Measurements from ENCODE around the gene CXorf38.
"Not testable (repeated sequence)": the region's sequence is repeated elsewhere in the genome, so short reads cannot be mapped to it uniquely, and the experiment has no call there.

The CXorf38 gene

DNA sequence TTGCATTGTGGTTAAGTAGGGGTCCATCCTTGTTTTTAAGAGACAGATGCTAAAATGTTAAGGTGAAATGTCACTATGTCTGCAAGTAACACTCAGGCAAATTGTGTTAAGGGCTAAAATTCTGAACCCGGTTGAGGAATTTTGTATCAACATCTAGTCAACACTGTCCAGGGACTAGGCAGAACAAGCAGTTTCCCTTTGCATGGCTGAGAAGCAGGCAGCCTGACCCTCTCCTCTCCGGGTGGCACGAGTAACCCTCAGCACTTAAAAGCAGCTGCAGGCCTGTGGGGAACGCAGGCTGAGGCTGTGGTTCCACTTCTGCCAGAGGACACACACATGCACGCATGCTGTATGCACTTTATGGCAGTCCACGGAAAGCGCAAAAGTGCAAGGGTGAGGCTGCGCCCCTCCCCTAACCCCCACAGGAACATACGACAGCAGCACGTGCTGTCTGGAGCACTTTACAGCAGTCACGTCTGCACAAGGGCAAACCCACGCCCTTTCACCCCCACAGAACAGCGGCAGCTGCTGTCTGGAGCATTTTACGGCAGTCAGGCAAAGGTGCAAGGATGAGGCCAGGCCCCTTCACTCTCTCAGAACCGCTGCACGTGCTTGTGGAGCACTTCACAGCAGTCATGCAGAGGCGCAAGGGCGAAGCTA lies 24.8 kb downstream of the CXorf38 start:
- ChIA-PET POLR2A (no interaction called here), CTCF (interaction anchor here (0.7 kb wide), 1 partner anchor 77 kb away, joined by 3 read pairs; no protein-coding TSS in a partner anchor)
- no peak for DNase-seq (ENCODE audit: low read depth, low spot score)

DNA sequence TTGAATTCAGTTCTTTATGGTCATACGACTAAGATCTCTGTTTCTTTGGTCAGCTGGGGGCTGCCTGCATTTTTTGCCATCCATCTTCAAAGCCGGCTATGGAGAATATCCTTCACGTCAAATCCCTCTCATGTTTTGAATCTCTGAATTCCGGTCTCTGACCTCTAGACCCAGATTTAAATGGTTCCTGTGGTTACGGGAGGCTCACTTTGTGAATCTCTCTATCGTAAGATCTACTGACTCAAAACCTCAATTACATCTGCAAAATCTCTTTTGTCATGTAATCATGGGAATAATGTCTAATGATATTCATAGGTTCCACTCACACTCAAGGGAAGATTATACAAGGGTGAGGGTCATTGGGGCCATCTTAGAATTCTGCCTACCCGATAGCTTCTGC lies 29.8 kb downstream of the CXorf38 start:
- no peak for DNase-seq (ENCODE audit: low read depth, low spot score)
- POLR2A ChIA-PET, result no interaction called here

More for the DNA sequence above, 24.8 kb downstream of the CXorf38 start:
- TF ChIP-seq, protein P1, sequence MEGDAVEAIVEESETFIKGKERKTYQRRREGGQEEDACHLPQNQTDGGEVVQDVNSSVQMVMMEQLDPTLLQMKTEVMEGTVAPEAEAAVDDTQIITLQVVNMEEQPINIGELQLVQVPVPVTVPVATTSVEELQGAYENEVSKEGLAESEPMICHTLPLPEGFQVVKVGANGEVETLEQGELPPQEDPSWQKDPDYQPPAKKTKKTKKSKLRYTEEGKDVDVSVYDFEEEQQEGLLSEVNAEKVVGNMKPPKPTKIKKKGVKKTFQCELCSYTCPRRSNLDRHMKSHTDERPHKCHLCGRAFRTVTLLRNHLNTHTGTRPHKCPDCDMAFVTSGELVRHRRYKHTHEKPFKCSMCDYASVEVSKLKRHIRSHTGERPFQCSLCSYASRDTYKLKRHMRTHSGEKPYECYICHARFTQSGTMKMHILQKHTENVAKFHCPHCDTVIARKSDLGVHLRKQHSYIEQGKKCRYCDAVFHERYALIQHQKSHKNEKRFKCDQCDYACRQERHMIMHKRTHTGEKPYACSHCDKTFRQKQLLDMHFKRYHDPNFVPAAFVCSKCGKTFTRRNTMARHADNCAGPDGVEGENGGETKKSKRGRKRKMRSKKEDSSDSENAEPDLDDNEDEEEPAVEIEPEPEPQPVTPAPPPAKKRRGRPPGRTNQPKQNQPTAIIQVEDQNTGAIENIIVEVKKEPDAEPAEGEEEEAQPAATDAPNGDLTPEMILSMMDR (IDR thresholded peaks at IDR 0.05; ENCODE audit: insufficient read depth, low read length, missing control alignments), result no peak
- no peak overlapping the region for H3K4me3 ChIP-seq (ENCODE audit: low read depth, low read length)

GRCh38 chrX:40615976-40616375 lies 31.4 kb downstream of the CXorf38 start:
- ChIA-PET POLR2A (no interaction called here), CTCF (no interaction called here)
- TF ChIP-seq, protein P1 (IDR thresholded peaks at IDR 0.05; ENCODE audit: insufficient read depth, low read length, missing control alignments), result no peak
- no peak for DNase-seq (ENCODE audit: low read depth, low spot score)
- no peak overlapping the region for H3K4me3 ChIP-seq (ENCODE audit: low read depth, low read length)

More for the DNA sequence above, 29.8 kb downstream of the CXorf38 start:
- CTCF ChIA-PET, result no interaction called here
- TF ChIP-seq, protein P1 (IDR thresholded peaks at IDR 0.05; ENCODE audit: insufficient read depth, low read length, missing control alignments), result no peak
- H3K4me3 ChIP-seq (ENCODE audit: low read depth, low read length), result no peak overlapping the region

GRCh38 chrX:40612511-40612910 lies 34.9 kb downstream of the CXorf38 start:
- POLR2A ChIA-PET, result no interaction called here
- no peak overlapping the region for H3K4me3 ChIP-seq (ENCODE audit: low read depth, low read length)
- DNase-seq (ENCODE audit: low read depth, low spot score), result no peak
- CTCF ChIA-PET, result no interaction called here
- TF ChIP-seq, protein P1 (IDR thresholded peaks at IDR 0.05; ENCODE audit: insufficient read depth, low read length, missing control alignments), result no peak

DNA sequence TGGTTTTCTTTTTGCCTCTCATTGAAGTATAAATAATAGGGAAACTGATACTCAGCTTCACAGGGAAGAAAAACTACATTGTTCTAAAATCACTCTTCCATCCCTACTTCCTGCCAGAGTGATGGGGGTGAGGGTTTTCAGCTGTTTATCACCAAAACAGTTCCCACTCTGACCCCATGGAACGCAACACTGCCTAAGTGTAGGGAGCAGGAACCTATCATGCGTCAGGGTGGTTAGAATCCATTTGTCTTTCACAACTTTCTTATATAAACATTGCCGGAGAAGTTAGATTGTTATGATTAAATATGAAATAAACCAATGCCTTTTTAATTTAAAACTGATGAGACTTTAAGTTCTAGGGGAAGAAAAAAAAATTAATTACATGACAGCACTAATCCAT lies 40.0 kb downstream of the CXorf38 start:
- POLR2A ChIA-PET, result no interaction called here
- no peak for DNase-seq (ENCODE audit: low read depth, low spot score)
- no peak overlapping the region for H3K4me3 ChIP-seq (ENCODE audit: low read depth, low read length)
- TF ChIP-seq, protein P1 (IDR thresholded peaks at IDR 0.05; ENCODE audit: insufficient read depth, low read length, missing control alignments), result no peak
- CTCF ChIA-PET, result no interaction called here

GRCh38 chrX:40603446-40603845 lies 43.9 kb downstream of the CXorf38 start:
- DNase-seq (ENCODE audit: low read depth, low spot score), result no peak
- no peak overlapping the region for H3K4me3 ChIP-seq (ENCODE audit: low read depth, low read length)
- TF ChIP-seq, protein P1 (IDR thresholded peaks at IDR 0.05; ENCODE audit: insufficient read depth, low read length, missing control alignments), result no peak
- POLR2A ChIA-PET, result no interaction called here
- CTCF ChIA-PET, result no interaction called here

GRCh38 chrX:40589616-40590321 lies 57.6 kb downstream of the CXorf38 start:
- H3K4me3 ChIP-seq (ENCODE audit: low read depth, low read length); POLR2A ChIA-PET; DNase-seq (ENCODE audit: low read depth, low spot score): not testable (repeated sequence)
- CTCF ChIA-PET, result interaction anchor here (0.9 kb wide), 1 partner anchor 16 kb away, joined by 3 read pairs; no protein-coding TSS in a partner anchor

DNA sequence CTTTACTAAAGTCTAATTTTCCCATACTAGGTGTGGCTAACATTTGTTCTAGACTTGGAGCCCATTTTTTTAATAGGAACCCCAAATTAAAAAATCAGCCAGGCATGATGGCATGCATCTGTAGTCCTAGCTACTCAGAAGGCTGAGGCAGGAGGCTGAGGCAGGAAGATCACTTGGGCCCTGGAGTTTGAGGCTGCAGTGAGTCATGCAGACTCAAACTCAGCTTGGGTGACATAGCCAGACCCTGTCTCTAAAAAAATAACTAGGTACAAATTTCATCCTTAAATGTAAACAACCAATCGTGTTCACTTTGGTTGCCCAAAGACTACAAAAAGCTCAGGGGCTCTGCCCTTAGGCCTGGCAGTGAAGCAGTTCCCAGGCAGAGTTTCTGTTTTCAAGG lies 59.7 kb downstream of the CXorf38 start:
- DNase-seq (ENCODE audit: low read depth, low spot score); H3K4me3 ChIP-seq (ENCODE audit: low read depth, low read length); CTCF ChIA-PET; POLR2A ChIA-PET: not testable (repeated sequence)
